ENCODE measurements around the gene RASA3. TPM values are rescaled to one million over a fixed set of nuclear protein-coding genes. Genes with fewer than 3 reads are reported as not detected.

RASA3 gene
- total RNA-seq, 1 donor from 2014 or later, result 25.3 TPM

DNA sequence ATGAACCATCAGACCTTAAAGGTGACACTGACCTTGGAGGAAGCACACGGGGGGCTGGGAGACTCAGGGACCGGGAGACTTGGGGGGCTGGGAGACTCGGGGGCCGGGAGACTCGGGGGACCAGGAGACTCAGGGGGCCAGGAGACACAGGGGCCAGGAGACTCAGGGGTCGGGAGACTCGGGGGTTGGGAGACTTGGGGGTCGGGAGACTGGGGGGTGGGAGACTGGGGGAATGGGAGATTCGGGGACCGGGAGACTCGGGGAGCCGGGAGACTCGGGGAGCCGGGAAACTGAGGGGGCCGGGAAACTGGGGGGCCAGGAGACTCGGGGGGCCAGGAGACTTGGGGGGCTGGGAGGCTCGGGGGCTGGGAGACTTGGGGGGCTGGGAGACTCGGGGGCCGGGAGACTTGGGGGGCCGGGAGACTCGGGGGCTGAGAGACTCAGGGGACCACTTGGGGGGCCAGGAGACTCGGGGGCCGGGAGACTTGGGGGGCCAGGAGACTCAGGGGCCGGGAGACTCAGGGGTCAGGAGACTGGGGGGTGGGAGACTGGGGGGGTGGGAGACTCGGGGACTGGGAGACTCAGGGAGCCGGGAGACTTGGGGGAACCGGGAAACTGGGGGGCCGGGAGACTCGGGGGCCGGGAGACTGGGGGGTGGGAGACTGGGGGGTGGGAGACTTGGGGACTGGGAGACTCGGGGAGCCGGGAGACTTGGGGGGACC, 62.9 kb downstream of the RASA3 start:
- DNase-seq (ENCODE audit: low spot score), result no peak

DNA sequence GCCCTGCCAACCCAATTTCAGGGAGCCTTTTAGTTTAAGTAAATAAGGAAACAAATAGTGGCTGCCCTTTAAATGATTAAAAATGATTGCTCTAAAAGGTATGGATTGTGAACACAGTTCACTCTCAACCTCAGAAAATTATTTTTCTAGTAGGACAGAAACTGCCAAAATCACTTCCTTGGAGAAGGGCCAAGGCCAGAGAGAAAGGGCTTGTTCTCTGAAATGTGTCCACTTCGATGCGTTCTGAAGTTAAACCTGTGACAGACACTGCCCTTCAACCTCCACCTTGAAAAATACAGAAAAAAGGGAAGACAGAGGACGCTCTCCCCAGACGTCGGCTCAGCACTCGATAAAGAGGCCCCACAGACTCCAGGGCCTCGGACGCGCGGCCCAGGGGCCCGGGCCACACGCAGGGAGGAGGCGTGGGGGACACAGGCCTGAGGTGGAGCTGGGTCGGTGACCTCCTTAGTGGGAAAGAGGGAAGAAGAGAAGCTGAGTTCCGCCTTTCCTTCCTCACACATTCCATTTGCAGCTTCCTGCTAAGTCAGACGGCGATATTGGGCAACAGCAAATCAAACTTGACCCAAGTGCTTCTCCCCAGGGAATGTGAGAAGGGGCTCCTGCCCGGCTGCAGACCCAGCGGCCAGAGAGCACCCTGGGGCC, 63.6 kb downstream of the RASA3 start:
- DNase-seq (ENCODE audit: low spot score), result peak; percentile 74

- DNase-seq (ENCODE audit: low spot score), result no peak
Measured at GRCh38 chr13:114067886-114068651, 64.4 kb downstream of the RASA3 start.

DNA sequence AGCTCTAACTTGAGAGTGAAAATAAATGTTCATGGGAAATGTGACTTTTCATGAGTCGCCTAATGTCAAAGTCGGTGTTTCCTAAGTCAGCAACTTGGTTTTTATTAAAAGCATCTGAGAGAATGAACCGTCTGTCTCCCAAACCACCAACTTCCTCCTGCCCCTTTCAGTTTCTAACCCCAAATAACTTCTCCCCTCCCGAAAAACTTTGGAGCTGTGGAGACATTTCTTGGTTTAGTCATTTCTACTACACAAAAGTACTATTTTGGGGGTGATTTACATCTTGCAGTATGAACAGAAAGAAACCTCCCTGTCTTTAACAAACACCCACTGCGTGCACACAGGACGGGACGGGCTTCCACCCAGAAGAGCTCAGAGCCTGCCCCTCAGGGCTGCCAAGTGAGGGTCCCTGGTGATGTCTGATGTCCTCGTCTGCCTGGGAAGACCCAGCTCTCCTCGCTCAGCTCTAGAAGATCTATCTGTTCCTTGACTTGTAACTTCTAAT, 65.0 kb downstream of the RASA3 start:
- peak; percentile 50 for DNase-seq (ENCODE audit: low spot score)

GRCh38 chr13:114066956-114067355, 65.5 kb downstream of the RASA3 start:
- DNase-seq (ENCODE audit: low spot score), result no peak

DNA sequence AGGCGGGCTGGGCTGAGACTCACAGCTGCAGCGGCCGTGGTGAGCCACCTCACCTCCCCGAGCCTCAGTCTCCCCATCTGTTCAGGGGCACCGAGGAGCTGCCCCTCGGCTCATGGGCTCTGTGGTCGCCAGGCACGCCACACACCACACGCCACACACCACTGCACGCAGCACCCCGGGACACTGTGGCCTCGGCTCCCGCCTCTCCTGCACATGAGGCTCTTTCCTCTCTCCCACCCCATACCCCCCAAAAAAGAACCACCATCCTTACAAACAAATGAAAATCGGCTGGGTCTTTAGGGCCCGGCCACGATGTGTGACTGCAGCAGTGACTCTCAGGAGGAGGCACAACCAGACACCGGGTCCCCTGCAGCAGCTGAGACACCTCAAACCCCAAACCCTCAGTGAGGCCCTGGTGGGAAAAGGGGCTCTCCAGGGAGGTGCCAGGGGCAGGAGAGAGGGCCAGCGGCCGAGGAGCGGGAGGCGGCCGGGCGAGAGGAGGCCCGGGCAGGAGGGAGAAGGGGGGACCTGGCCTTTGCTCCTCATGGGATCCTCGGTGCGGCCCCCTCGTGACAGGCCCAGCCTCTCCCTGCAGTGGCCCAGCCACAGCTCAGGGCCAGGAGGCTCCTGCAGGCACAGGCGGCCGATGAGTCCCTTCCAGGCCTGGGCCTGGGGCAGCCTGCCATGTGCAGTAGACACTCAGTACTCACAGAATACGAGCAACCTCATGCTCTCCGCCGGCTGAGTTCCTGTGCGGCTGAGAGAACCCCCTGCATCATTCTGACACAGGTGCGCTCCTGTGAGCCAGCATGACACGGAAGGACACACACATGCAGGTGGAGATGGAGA, 66.3 kb downstream of the RASA3 start:
- DNase-seq (ENCODE audit: low spot score), result no peak

- DNase-seq (ENCODE audit: low spot score), result peak; percentile 97
Measured at GRCh38 chr13:114065141-114065925, 67.1 kb downstream of the RASA3 start.

GRCh38 chr13:114064450-114065140, 67.8 kb downstream of the RASA3 start:
- DNase-seq (ENCODE audit: low spot score), result peak; percentile 54

GRCh38 chr13:114063545-114064449, 68.6 kb downstream of the RASA3 start:
- DNase-seq (ENCODE audit: low spot score), result peak; percentile 61

DNA sequence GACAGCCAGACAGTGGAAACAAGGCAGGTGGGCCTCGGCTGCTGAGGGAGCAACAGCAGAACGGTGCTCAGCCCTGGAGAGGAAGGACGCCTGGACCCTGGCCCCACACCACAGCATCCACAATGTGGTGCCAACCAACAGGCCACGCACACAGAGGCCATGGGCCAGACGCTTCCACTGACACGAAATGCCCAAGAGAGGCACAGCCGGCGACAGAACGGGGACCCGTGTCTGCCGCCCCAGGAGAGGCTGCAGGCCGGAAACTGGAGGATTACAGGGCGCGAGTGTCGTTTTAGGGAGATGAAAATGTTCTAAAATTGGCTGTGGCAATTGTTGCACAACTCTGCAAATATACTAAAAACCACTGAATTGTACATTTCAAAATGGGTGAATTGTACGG, 69.7 kb downstream of the RASA3 start:
- DNase-seq (ENCODE audit: low spot score), result no peak

GRCh38 chr13:114062341-114062740, 70.1 kb downstream of the RASA3 start:
- DNase-seq (ENCODE audit: low spot score), result no peak

GRCh38 chr13:114061744-114062143, 70.7 kb downstream of the RASA3 start:
- no peak for DNase-seq (ENCODE audit: low spot score)

GRCh38 chr13:114061047-114061446, 71.4 kb downstream of the RASA3 start:
- no peak for DNase-seq (ENCODE audit: low spot score)

DNA sequence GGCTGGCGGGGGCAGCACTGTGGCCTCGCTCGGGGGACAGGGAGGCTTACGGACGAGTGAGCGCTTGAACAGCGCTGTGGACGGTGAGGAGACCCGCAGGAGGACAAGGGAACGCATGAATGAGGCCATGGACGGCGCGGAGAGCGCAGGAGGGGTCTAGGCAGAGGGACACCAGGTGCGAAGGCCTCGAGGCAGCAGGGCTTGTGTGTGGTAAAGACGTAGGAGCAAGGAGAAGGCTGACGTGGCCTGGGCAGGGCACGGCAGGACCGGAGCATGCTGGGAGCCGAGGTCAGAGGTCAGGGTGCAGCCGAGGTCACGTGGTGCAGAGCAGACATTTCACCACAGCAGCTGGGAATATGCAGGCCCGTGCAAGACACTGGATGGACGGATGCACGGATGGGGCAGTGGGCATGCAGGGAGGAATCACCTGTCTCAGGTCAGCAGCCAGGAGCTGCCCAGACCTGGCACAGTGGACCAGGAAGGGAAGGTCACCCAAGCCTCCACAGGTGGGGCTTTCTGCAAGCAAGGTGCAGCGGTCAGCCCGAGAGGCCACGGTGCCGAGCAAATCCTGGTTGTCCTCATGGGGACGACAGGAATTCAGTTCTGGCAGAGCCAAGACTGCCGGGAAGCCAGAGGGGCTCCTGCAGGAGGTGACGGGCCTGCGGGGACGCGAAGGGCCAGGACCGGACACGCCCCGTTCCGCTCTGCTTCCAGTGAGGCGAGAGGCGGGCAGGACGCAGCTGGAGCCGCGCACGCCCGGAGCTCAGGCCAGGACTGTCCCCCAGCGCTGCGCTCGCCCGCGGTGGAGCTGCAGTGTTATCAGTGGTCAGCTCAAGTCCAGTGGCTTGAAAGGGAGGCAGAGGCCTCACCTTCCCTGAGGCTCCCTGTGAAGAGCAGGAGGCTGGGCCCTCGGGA, 72.2 kb downstream of the RASA3 start:
- DNase-seq (ENCODE audit: low spot score), result no peak

GRCh38 chr13:114059428-114059827, 73.0 kb downstream of the RASA3 start:
- DNase-seq (ENCODE audit: low spot score), result no peak

GRCh38 chr13:114058051-114058867, 74.2 kb downstream of the RASA3 start:
- DNase-seq (ENCODE audit: low spot score), result no peak

All from umbilical cord (tissue), 2 donors.